ENCODE results near the gene PIEZO1. TPM values are rescaled to one million over a fixed set of nuclear protein-coding genes. Genes with fewer than 3 reads are reported as not detected.

PIEZO1 gene
- total RNA-seq, 2 experiments from 2014 or later, result 308 to 323 TPM

DNA sequence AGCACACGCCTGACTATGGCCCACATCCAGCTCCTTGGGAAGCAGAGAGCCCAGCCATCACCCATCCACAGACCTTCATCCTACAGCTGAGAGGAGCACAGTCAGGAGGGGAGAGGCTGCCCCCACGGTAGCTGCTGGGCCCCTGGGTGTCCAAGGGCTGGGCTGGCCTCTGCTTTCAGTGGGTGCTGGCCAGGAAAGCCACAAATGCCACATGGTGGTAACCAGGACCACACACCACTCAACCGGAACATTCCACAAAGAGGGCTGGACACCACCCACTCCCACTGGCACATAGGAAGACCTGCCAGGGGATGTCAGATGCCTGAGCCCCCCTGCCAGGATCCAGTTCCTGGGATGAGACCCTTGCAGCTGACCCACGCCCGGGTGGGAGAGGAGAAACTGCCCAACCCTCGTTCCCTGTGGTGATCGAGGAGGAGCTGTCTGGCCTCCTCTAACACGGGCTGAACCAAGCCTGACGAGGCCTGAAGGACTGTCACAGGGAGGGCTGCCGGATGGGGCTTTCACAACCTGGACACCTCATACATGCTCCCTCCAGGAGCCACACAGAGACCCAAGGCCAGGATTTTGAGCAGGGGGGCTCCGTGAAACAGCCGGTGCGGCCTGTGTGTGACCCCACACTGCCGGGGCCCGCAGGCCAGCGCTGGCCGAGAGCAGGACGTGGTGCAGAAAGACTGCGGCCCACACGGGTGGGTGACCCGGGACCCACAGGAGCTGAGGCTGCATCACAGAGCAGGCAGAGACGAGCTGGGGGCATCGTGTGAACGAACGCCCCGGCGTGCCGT is 30.7 kb downstream of the PIEZO1 start:
- ChIA-PET CTCF (interaction anchor here (1.2 to 1.6 kb wide), 2 partner anchors 11 to 17 kb away, joined by 3 to 5 read pairs; no protein-coding TSS in a partner anchor), POLR2A (interaction anchor here (1.7 kb wide), 1 partner anchor 13 kb away, joined by 4 read pairs; no protein-coding TSS in a partner anchor)
- Mint-ChIP-seq H3K27ac (no peak overlapping the region), H3K9me3 (no peaks in the 10 kb centered on the region), H3K27me3 (no peaks in the 10 kb centered on the region), H3K4me1 (peaks cover 20% of the 10 kb centered on the region), H3K4me3 (no peak overlapping the region), H3K36me3 (ENCODE audit: low read depth) (peaks cover 17% of the 10 kb centered on the region)
- no peak for DNase-seq

DNA sequence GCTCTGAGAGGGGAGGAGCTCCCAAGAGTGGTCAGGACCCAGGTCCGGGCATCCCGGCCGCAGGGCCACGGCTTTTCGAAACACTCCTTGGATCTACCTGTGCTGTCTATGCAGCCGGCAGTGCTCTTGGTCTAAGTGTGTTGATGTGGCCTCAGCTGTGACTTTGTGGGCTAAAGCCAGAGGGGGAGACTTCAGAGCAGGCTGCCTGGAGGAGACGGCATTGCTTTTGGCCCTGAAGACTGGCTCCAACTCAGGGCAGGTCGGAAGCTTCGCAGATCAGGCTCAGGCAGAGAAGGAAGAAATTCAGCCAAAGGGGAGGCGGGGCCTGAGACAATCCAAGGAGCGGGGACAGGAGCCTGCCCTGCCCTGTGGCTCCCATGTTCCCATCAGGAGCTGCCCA is 31.4 kb downstream of the PIEZO1 start:
- POLR2A ChIA-PET, result interaction anchor here (1.7 kb wide), 1 partner anchor 13 kb away, joined by 4 read pairs; no protein-coding TSS in a partner anchor
- DNase-seq, result no peak
- H3K27me3 Mint-ChIP-seq, result no peaks in the 10 kb centered on the region
- no peaks in the 10 kb centered on the region for H3K9me3 Mint-ChIP-seq
- CTCF ChIA-PET, result interaction anchor here (1.2 to 1.6 kb wide), 2 partner anchors 10 to 16 kb away, joined by 3 to 5 read pairs; no protein-coding TSS in a partner anchor
- H3K36me3 Mint-ChIP-seq (ENCODE audit: low read depth), result peaks cover 16% of the 10 kb centered on the region
- H3K27ac Mint-ChIP-seq, result no peak overlapping the region
- H3K4me1 Mint-ChIP-seq, result peaks cover 13% of the 10 kb centered on the region
- H3K4me3 Mint-ChIP-seq, result no peak overlapping the region

DNA sequence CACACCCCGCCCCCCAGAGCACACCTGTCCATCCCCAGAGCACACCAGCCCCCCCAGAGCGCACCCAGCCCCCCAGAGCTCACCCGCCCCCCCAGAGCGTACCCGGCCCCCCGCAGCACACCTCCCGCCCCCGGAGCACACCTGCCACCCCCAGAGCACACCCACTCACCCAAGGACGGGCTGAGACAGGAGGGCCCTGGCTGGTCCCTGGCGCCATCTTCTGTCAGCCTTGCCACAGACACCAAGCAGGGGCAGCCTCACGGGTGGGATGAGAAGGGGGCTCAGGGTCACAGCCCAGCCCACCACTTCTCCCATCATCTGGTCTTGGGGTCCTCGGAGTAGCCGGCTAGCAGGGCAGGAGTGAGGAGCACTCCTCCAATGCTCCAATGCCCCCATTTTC is 31.8 kb downstream of the PIEZO1 start:
- Mint-ChIP-seq H3K4me1 (peaks cover 9% of the 10 kb centered on the region), H3K27ac (no peak overlapping the region), H3K27me3 (no peaks in the 10 kb centered on the region), H3K9me3 (no peaks in the 10 kb centered on the region), H3K4me3 (no peak overlapping the region), H3K36me3 (ENCODE audit: low read depth) (peaks cover 15% of the 10 kb centered on the region)
- ChIA-PET CTCF (interaction anchor here (1.2 to 1.6 kb wide), 2 partner anchors 10 to 16 kb away, joined by 3 to 5 read pairs; no protein-coding TSS in a partner anchor), POLR2A (interaction anchor here (1.7 kb wide), 1 partner anchor 14 kb away, joined by 4 read pairs; no protein-coding TSS in a partner anchor)
- DNase-seq, result no peak

DNA sequence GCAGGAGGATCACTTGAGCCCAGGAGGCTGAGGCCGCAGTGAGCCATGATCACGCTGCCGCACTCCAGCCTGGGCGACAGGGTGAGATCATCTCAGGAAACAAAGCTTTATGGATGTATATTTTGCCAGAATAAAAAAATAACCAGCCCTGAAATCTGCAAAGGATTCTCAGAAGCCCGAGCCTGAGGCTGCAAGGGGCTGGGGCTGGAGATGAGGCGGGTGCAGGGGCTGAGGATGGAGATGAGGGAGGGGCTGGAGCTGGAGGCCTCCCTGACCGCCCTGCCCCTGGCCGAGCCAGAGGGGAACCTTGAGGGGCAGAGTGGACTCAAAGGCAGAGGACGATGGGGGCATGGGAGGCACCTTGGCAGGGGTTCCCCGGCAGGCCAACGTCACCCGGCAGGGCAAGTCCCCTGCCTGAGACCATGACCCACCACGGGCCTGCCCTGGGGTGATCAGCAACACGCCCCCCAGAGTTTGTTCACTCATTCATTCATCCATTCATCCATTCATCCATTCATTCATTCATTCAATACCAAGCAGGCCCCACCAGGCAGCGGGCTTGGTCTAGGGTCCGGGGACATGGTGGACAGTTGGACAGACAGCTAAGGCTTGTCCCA is 32.5 kb downstream of the PIEZO1 start:
- ChIA-PET POLR2A (interaction anchor here (1.7 kb wide), 1 partner anchor 14 kb away, joined by 4 read pairs; no protein-coding TSS in a partner anchor), CTCF (no interaction called here)
- H3K4me3 Mint-ChIP-seq, result no peak overlapping the region
- no peak for DNase-seq
- H3K9me3 Mint-ChIP-seq, result no peaks in the 10 kb centered on the region
- H3K36me3 Mint-ChIP-seq (ENCODE audit: low read depth), result peaks cover 18% of the 10 kb centered on the region
- no peak overlapping the region for H3K27ac Mint-ChIP-seq
- H3K4me1 Mint-ChIP-seq, result peaks cover 9% of the 10 kb centered on the region
- no peaks in the 10 kb centered on the region for H3K27me3 Mint-ChIP-seq

DNA sequence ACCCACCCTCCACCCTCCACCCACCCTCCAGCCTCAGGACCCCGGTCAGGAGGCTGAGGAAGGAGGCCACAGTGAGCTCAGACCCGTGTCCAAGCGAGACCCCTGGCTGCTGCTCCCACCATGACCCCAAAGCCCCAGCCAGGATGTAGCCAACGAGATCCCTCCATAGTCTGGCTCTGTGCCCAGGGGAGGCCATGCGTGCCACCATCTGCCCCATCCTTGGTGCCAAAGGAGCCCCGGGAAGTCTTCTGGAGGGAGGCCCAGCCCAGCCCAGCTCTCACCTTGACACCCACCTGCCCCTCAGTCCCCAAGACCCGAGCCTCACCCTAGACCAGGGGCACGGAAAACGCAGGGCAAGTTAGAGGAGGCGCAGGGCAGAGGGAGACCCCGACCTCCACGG is 34.2 kb downstream of the PIEZO1 start:
- peaks cover 18% of the 10 kb centered on the region for H3K36me3 Mint-ChIP-seq (ENCODE audit: low read depth)
- H3K27me3 Mint-ChIP-seq, result no peaks in the 10 kb centered on the region
- H3K9me3 Mint-ChIP-seq, result no peaks in the 10 kb centered on the region
- peaks cover 25% of the 10 kb centered on the region for H3K4me1 Mint-ChIP-seq
- no peak overlapping the region for H3K27ac Mint-ChIP-seq
- ChIA-PET POLR2A (no interaction called here), CTCF (no interaction called here)
- no peak overlapping the region for H3K4me3 Mint-ChIP-seq
- no peak for DNase-seq

DNA sequence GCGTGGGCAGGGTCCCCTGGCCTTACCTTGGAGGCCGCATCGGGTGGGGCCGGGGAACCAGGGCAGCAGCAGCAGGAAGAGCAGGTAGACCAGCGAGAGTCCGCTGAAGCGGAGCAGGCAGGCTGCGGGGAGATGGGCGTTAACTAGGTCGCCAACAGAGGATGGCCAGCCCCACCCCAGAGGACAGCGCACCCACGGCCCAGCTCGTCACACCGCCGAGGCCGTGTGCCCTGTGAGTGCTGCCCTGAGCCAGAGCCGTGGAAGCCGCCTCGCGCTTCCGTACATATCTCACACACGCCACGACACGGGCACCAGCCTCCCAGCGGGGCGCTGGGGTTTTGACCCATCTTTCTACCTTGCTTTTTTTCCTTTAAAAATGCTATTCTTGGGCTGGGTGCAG is 35.7 kb downstream of the PIEZO1 start:
- no peak for DNase-seq
- peaks cover 18% of the 10 kb centered on the region for H3K36me3 Mint-ChIP-seq (ENCODE audit: low read depth)
- H3K4me1 Mint-ChIP-seq, result peaks cover 32% of the 10 kb centered on the region
- ChIA-PET CTCF (interaction anchor here (0.9 to 4.3 kb wide), 2 partner anchors 12 kb away, joined by 4 to 19 read pairs; no protein-coding TSS in a partner anchor), POLR2A (no interaction called here)
- H3K4me3 Mint-ChIP-seq, result no peak overlapping the region
- no peaks in the 10 kb centered on the region for H3K9me3 Mint-ChIP-seq
- no peaks in the 10 kb centered on the region for H3K27me3 Mint-ChIP-seq
- no peak overlapping the region for H3K27ac Mint-ChIP-seq

DNA sequence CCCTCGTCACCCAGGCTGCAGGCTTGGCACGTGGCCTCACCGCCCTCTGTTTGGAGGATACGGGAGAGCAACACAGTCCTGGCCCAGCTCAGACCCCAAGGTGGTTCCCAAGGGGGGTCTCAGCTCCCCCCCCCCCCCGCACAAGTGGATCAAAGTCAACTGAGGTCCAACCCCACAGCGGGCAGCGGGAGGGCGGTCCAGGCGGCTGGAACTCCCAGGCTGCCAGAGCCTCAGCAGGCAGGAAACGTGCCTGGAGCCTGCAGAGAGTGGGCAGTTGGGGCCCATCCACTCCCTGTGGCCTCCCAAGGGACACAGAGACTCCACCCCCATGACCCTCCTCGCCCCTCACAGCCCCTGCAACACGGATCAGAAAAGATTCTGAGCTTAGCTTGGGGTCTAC is 36.7 kb downstream of the PIEZO1 start:
- Mint-ChIP-seq H3K36me3 (ENCODE audit: low read depth) (peaks cover 13% of the 10 kb centered on the region), H3K4me1 (peaks cover 40% of the 10 kb centered on the region), H3K27me3 (no peaks in the 10 kb centered on the region), H3K9me3 (no peaks in the 10 kb centered on the region), H3K27ac (no peak overlapping the region), H3K4me3 (no peak overlapping the region)
- DNase-seq, result no peak
- POLR2A ChIA-PET, result interaction anchor here (2.5 kb wide), 1 partner anchor 33 kb away, joined by 11 read pairs; no protein-coding TSS in a partner anchor
- CTCF ChIA-PET, result interaction anchor here (0.6 to 4.3 kb wide), 4 partner anchors 11 to 48 kb away, joined by 3 to 24 read pairs (median 12); no protein-coding TSS in a partner anchor

DNA sequence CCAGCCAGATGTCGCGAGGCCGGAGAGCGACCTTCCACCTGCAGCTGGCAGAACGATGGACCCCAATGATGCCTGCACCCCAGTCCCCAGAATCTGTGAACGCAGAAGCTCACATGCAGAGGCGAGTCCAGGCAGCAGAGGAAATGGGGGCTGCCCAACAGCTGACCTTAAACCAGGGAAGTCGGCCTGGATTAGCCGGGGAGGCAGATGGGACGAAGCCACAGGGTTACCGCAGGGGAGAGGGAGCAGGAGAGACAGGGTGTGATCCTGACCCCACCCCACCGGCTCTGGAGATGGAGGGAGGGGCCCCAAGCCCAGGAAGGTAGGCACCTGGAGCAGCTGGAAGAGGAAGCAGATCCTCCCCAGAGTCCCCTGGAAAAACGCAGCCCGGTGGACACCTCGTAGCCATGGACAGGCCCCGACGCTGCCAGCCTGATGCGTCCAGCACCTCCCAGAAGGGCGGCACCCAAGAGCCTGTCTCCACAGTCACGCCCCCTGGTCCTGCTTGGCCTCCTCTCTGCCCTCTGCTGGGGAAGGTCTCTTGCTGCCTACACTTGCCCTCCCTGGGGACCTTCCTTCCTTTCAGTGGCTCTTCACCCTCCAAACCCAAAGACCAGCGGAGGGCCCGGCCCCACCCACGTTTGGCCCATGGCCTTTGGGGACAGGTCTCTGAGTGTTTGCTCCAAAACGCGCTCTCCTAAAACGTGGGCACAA is 37.3 kb downstream of the PIEZO1 start:
- ChIA-PET CTCF (interaction anchor here (1.3 to 4.3 kb wide), 3 partner anchors 11 to 34 kb away, joined by 4 to 24 read pairs (median 19); no protein-coding TSS in a partner anchor), POLR2A (interaction anchor here (0.5 to 2.5 kb wide), 2 partner anchors 34 to 151 kb away, joined by 3 to 11 read pairs; no protein-coding TSS in a partner anchor)
- Mint-ChIP-seq H3K36me3 (ENCODE audit: low read depth) (peaks cover 13% of the 10 kb centered on the region), H3K9me3 (no peaks in the 10 kb centered on the region), H3K27me3 (no peaks in the 10 kb centered on the region), H3K4me3 (no peak overlapping the region), H3K27ac (no peak overlapping the region), H3K4me1 (peaks cover 42% of the 10 kb centered on the region)
- peak; percentile 64 for DNase-seq

DNA sequence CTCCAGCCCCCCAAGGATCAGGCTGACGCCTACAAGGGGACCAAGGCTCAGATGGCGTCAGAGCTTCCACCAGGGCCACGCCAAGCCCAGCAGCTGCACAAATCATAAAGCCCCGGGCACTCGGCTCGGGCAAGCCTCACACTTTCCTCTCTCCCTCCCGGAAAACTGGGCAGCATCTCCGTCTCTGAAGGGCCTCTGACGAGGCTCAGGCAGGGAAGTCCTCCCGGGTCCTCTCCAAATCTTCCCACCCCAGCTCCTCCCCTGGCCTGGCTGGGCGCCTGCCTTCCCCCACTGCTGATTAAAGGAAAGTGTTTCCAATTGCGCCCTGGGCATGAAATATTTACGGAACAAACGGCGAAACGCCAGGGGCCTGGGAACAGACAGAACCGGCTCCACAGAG is 38.5 kb downstream of the PIEZO1 start:
- Mint-ChIP-seq H3K4me1 (peaks cover 44% of the 10 kb centered on the region), H3K27me3 (no peaks in the 10 kb centered on the region), H3K9me3 (no peaks in the 10 kb centered on the region), H3K36me3 (ENCODE audit: low read depth) (peaks cover 5% of the 10 kb centered on the region), H3K4me3 (no peak overlapping the region), H3K27ac (peak overlapping the region; percentile 80)
- DNase-seq, result no peak
- ChIA-PET CTCF (interaction anchor here (4.2 to 4.3 kb wide), 2 partner anchors 9 to 35 kb away, joined by 19 to 24 read pairs; no protein-coding TSS in a partner anchor), POLR2A (interaction anchor here (1.1 to 2.5 kb wide), 5 partner anchors 9 to 42 kb away, joined by 3 to 15 read pairs (median 6); no protein-coding TSS in a partner anchor)

DNA sequence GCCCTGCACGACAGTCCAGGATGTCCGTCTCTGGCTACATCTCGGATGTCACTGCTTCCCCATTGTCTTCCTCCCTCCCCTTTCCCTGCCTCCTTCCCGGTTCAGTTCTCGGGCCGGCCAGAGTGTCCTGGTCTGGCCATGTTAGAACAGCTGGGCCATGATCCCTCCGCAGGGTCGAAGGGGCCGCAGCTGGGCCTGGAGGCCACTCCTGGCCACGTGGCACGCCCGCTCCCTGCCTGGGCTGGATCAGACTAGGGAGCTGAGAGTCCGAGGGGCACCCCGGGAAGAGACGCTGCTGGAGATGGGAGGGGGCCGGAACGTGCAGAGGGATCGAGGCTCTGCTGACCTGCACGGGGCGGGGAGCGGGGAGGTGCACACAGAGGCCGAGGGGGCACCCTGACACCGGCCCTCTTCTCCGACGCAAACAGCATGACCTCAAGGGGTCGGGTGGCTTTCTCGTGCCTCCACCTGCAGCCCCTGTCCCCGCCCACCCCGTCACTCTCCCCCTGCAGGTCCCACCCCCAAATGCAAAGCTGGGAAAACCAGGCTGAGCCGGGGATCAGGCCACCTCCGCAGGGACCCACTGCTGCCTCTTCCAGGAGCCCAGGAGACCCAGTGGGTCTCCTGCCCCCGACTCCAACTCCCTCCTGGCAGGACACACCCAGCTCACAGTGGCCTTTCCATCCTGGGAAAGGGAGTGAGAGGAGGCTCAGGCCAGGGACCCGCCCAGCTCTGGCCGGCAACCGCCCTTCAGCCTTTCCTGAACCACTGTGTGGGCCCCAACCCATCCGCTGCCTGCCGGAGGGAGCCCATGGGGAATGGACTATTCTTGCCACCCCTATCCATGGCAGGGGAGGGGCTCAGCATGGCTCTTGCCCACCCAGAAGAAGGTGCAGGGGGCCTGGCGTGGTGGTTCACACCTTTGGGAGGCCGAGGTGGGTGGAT is 40.2 kb downstream of the PIEZO1 start:
- no peak overlapping the region for H3K4me3 Mint-ChIP-seq
- ChIA-PET CTCF (interaction anchor here (0.7 to 4.3 kb wide), 4 partner anchors 8 to 51 kb away, joined by 4 to 24 read pairs (median 12); no protein-coding TSS in a partner anchor), POLR2A (interaction anchor here (0.9 to 1.9 kb wide), 5 partner anchors 7 to 58 kb away, joined by 3 to 15 read pairs (median 4); no protein-coding TSS in a partner anchor)
- H3K9me3 Mint-ChIP-seq, result no peaks in the 10 kb centered on the region
- peaks cover 44% of the 10 kb centered on the region for H3K4me1 Mint-ChIP-seq
- no peak overlapping the region for H3K27ac Mint-ChIP-seq
- no peaks in the 10 kb centered on the region for H3K27me3 Mint-ChIP-seq
- peaks cover 8% of the 10 kb centered on the region for H3K36me3 Mint-ChIP-seq (ENCODE audit: low read depth)
- DNase-seq, result no peak

DNA sequence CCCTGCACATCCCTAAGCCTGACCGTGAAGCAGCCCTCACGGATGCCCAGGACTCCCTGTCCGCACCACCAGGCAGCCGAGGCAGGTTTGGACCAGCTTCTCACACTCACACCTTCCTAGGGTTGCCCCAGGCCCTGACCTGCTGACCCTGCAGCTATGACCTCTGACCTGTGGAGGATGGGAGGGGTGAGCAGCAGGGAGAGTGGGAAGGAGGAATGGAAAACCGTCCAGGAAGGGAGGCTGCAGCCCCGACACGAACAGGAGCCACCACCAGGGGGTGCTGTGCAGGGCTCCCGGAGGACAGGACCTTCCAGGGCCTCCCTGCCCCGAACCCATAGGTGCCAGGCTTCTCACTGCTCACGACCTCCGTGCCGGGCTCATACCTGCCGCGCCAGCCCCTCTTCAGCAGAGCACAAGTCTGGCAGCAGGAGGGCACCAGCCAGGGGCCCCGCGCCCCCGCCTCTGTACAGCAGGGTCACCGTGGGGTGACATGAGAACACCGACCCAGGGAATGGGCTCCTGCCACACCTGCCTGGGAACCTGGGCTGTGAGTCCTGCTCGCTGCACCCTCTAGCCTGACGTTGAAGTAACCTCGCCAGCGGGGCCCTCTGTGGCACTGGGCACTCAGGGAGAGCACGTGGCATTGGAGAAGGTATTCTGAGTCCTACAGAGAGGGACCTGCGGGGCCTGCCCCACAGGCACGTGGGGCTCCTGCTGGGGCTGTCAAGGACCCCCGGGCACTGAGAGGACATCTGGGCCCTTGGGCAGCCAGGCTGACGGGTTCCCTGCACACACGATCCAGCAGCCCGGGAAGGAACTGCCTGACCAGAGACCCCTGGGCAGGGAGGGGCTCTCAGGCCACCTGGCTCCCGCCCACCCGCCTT is 41.1 kb downstream of the PIEZO1 start:
- Mint-ChIP-seq H3K36me3 (ENCODE audit: low read depth) (peaks cover 8% of the 10 kb centered on the region), H3K4me1 (peaks cover 44% of the 10 kb centered on the region), H3K4me3 (no peak overlapping the region), H3K27ac (peak overlapping the region; percentile 40), H3K9me3 (no peaks in the 10 kb centered on the region), H3K27me3 (no peaks in the 10 kb centered on the region)
- ChIA-PET CTCF (interaction anchor here (0.9 to 1.7 kb wide), 7 partner anchors 9 to 66 kb away, joined by 3 to 16 read pairs (median 4); no protein-coding TSS in a partner anchor), POLR2A (no interaction called here)
- DNase-seq, result peak; percentile 70
